NCI-H1436 (cell line): ENCODE data around the gene TRPM2.
A peak's percentile ranks its signal among the peaks of the same experiment; 100 is the strongest.

Experiments
- DNase-seq: peaks from one replicate; lab custom pipeline; 2025; lab: John Stamatoyannopoulos, UW

Gene TRPM2

DNA sequence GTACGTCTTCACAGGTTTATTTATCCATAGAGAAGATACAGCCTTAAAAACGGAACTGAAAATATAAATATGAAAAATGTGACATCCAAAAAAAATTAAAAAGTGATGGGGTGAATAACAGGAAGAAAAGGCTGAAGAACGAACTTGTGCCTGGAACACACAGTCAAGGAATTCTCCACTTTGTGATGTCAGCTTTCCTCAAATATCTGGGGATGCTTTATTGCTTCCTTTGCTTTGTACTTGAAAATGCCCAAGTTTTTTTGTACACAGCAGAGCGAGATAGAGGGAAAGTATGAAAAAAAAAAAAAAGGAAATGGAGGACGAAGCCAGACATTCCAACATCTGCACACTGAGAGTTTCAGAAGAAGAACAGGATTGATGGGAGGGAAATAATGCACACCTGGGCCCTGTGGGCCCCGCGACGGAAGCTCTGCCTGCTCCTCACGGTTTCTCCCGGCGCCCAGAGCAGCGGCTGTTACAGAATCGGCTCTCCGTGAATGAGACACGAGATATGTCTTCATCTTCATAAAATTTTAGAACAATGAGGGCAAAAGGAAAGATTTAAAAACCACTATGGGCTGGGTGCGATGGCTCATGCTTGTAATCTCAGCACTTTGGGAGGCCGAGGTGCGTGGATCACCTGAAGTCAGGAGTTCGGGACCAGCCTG is 91.9 kb downstream of the TRPM2 start:
- DNase-seq: no peak

DNA sequence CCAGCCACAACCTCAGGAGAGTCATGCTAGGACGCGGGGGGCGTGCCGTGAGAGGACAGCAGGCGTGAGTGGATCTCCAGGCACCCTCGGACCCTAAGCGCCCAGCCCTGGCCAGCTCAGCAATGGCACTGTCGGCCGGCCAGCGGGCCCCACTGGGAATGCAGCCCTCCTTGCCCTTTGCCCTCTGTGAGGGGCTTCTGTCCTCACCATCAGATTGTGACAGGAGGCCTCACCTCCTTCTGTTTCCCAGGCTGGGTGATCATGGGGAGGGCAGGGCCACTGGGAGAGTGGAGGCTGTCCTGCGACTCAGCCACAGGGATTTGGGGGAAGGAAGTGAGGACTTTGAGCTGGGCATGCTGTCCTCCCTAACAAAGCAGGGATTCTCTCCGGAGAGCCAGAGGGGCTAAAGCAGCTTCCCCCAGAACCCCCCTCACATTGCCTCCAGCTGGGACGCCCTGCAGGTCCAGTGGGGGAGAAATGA is 95.3 kb downstream of the TRPM2 start:
- DNase-seq: no peak

DNA sequence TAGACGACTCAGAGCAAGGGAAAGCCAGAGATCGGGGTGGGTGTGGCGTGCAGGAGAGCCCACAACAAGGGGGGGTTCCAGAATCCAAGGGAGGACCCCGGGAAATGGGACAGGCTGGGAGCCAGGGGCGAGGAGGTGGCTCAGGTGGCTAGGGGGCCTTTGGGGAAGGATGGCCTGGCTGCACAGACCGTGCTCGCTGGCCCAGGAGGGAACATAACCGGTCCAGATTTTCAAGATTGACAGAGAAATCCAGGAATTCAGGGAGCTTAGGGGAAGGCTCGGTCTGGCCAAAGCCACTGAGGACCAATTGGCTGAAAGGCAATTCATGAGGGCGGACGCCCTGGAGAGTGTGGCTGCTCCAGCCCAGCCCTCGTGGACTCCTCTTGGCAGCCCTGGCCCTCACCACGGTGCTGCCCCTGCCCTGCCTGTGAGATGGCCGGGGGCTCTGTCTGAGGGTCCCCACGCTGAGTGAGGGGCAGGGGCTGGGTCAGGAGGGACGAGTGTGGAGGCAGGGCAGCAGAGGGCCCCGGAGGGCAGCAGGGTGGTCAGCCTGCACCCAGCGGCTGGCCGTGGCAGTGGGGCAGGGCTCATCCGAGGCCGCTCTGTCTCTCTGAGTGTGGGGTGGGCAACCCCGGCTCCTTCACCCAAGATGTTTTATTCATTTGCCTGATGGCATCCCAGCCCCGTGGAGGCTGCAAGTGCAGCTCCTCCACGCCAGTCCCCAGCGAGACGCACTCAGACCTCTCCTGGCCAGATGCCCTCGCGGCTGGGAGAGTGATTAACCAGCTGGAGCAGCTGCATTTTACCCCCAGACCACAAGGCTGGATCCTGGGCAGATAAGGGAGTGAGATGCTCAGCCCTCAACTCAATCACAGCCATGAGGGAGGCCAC is 96.3 kb downstream of the TRPM2 start:
- no peak for DNase-seq

DNA sequence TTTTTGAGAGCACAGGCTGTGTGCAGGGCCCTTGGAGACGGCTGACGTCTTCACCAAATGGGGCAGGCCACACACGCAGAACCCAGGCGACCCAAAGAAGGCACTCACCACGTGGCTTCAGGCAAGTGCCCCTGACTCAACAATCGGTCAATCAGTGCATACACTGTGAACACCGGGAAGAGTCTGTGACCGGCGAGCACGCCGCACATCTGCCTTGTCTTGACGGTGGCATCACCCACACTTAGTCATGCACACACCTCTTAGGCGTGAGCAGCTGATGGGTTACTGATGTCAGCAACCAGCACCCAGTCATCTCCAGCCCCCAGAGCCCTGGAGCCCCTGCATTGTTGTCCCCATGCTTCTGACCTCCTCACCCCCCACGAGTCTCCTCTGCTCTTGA is 97.0 kb downstream of the TRPM2 start:
- no peak for DNase-seq

DNA sequence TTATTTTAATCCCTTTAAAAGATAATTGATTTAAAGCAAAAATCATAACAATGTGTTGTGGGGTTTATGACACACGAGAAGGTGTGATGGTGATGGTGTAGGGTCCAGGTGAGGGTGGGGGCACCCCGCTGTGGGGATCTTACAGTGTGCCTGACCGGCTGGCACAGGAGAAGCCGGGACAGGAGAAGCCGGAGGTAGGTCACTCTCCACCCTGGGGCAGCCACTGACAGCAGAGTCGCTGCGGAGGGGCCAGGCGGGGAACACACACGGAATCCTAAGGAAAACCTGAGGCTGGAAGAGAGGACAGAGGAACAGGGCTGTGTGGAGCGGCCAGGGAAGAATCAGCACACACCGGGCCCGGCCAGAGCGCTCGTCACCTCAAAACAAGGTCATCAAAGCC is 97.6 kb downstream of the TRPM2 start:
- no peak for DNase-seq

DNA sequence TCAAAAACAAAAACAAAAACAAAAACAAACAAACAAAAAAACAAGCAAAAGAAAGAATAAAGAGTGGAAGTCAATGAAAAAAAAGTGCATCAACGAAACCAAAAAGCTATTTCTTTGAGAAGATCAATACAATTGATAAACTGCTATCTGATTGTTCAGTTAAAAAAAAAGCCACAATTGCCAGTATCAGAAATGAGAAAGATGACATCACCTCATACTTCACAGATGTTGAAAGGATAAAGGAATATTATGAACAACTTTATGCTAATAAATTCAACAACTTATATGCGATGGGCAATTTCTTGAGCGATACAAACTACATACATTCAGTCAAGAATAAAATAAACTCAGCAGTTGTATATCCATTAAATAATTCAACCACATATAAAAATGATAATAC is 99.7 kb downstream of the TRPM2 start:
- no peak for DNase-seq

DNA sequence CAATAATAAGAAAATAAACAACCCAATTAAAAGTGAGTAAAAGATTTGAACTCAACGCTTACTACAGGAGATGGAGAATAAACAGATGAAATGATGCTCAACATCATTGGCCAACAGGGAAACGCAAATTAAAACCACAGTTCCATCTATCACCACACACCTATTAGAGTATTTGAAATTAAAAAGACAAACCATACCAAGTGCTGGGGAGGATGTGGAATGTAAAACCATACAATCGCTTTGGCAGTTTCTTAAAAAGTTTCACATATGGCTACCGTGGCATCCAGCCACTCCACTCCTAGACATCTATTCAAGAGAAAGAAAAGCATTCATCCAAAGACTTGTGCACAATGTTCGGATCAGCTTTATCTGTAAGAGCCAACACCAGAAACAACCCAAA is 100.6 kb downstream of the TRPM2 start:
- no peak for DNase-seq

DNA sequence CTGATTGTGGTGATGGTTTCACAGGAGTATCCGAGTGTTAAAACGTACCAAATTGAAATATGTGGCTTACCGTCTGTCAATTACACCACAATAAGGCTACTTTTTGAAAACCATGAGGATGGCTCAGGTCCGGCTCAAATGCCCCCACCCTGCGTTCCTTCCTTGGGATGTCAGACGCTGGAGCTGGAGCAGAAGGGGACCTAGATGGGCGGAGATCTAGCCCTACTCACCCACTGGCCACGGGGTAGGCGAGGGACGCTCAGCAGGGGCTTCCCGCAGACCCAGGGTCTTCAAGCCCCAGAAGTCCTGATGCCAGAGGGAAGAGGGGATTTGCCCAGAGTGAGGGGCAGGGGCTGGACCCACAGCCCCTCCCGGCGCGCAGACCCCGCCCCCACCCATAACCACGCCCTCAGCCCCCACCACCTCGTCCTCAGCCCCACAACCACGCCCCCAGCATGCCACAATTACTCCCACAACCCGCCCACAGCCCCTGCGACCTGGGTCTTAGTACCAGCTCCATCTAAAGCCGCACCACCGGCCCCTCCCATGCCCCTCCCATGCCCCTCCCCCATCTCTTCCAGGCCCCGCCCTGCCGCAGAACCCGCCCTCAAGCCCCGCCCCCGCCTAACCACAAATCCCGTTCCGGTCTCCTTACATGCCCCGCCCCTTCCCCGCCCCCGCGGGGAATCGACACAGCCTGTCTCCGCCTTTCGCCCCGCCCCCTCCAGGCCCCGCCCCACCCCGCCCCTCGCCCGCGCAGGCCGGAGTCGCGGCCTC is 101.5 kb downstream of the TRPM2 start, which contains the start of gene LRRC3:
Gene LRRC3, plus strand, starts transcription at position 764 of the 777 bp plus-strand sequence. CDS start 1,135 bp downstream, outside the sequence.
- DNase-seq: peak; percentile 92

DNA sequence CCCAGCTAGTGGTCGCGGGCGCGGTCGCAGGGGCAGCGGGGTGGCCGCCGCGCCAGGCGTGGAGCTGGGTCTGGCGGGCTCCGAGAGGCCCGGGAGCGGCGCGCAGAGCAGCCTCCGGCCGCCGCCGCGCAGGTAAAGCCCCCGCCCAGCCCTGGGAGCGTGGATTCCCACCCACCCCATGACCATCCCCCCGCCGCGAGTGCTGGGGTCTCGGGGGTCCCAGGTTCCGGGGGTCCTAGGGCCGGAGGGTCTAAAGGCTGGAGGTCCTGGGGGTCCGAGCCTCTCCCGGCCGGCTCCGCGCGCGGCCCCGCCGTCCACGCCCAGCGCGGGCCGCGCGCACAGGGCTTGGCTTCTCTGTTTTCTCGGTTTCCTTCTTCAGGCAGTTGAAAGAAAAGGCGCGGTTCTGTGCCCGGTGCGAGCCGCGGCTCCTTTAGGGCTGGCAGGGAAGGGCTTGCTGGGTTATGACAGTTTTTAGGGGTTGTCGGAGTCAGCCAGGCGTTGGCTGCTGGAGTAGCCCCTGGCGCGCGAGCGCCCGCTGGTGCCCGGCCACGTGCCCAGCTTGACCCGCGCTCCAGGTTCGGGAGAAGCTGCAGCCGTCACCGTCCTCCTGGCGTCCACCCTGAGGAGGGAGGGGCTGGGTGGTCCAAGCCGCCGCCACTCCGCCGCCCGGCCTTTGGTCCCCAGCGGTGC is 102.2 kb downstream of the TRPM2 start:
- DNase-seq: no peak

DNA sequence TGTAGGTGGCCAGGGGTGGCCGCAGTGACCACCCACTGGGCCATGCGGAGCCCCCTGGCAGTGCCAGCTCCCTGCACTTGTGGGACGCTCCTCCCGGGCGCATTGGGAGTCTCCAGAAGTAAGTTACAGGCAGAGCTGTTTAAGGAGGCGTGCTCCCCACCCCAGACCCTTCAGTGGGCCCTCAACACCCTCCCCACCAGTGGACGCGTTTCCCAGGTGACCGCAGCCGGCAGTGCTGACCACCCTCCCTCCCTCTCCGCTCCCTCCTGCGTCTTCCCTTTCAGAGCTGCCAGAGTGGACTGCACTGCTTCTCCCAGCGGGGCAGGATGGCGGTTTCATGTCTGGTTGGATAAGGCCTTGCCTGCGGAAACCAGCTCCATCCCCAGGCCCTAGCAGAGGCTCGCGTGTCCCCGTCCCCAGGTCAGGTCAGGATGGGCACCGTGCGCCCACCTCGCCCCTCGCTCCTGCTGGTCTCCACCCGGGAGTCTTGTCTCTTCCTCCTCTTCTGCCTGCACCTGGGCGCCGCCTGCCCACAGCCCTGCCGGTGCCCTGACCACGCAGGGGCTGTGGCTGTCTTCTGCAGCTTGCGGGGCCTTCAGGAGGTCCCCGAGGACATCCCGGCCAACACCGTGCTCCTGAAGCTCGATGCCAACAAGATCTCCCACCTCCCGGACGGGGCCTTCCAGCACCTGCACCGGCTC is 102.9 kb downstream of the TRPM2 start:
- no peak for DNase-seq

DNA sequence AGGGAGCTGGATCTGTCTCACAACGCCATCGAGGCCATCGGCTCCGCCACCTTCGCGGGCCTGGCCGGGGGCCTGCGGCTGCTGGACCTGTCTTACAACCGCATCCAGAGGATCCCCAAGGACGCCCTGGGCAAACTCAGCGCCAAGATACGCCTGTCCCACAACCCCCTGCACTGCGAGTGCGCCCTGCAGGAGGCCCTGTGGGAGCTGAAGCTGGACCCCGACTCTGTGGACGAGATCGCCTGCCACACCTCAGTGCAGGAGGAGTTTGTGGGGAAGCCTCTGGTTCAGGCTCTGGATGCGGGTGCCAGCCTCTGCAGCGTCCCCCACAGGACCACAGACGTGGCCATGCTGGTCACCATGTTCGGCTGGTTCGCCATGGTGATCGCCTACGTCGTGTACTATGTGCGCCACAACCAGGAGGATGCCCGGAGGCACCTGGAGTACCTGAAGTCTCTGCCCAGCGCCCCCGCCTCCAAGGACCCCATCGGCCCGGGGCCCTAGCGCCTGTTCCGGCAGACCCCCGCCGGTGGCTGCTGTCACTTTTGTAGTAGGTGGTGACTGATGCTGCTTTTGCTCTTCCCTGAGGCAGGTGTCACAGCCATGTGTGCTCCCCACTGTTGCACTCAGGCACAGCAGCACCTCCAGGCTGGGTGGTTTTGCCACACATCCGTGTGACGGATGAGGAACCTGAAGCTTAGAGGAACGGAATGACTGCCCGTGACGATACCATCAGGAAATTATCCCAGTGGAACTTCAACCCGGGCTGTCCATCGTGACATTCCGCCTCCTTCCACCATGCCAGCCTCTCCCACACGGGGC is 103.7 kb downstream of the TRPM2 start:
- no peak for DNase-seq

DNA sequence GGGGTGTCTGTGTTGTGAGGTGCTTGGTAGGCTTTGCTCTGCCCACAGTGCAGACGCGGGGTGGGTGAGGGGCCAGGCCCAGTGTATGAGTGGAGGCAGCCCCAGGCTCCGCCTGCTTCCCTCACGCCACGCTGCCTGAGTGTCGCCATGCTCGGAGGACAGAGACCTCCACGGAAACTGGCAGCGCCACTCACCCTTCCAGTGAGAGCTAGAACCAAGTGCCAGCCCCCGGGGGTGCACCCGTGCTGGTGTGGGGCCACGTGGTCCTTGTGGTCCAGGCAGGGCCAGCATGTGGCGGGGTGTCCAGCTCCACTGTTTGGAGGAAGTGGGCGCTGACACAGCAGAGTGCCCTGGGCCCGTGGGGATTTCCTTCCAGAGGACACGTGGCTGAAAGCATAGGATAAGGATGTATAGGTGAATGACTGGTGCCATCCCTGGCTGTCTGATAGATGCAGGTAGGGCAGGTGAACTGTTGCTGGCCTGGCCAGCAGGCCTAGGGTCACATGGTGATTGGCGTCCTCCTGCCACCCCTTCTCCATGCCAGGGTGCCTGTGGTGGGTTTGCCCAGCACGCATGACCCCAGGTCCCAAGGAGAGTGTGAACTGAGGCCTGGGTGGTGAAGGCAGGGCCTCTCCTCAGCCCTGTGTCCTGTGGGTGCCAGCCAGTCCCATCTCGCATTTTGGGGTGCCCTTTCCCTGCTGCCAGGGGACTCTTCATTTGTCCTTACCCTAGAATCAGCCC is 105.7 kb downstream of the TRPM2 start:
- no peak for DNase-seq

DNA sequence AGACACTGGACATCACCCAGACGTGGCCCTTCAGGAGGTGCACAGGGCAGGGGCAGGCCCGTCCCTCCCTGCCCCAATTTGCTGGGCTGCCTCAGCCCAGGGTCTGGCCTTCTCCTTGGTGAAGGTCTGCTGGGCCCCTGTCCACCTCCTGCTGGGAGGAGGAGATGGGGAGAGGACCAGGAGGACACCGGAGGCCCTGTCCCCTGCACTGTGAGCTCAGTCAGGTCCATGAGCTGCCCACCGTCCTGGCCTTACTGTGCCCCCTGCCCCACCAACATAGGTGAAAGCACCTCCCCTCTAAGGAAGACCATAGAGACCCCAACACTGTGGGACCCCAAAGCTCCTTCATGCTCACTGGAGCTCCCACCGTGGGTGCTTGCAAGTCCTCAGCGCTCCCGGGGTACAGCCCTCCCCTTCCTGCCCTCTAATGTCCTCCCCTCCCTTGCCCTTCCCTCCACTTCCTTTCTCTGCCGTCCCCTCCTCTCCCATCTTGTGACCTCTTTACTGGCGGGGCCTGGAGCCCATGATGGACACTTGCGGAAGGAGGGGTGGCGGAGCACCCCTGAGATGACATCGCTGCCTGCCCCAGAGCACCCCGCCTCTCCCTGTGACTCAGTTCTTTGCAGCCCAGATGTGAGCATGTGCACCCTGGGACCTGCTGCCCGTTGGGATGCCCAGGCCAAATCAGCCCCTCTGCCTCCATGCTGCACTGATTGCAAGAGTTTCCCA is 106.5 kb downstream of the TRPM2 start:
- no peak for DNase-seq

DNA sequence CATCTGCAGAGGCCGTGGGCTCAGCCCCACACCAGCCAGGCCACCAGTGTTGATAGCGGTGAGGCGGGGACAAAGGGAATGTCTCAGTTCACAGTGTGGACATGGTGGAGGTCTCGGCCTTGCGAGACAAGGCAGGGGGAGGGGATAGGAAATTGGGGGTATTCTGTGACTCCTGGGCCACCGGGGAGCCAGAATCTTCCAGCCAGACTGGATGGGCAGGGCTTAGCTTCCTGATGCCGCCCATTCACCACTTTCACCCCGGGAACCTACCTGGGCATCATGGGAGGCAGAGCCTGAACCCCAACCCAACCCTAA is 107.0 kb downstream of the TRPM2 start:
- DNase-seq: no peak

DNA sequence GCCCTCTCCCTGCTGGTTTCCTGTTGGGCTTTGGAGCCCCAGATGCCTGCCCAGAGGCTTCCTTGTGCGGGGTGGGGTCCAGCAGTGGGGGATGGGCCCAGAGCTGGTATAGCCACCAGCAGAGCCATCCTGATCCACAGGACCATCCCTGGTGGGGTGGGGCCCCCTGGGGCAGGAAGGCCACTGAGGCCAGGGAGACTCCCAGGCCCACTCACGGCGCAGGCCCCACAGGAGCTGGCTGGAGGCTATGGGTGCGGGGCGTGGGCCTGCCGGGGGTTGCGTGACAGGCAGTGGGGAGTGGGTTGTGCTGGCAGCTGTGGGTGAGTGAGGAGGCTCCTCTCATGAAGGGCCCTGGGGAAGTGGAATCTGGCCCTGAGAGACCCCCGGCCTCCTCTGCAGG is 107.6 kb downstream of the TRPM2 start:
- DNase-seq: no peak

DNA sequence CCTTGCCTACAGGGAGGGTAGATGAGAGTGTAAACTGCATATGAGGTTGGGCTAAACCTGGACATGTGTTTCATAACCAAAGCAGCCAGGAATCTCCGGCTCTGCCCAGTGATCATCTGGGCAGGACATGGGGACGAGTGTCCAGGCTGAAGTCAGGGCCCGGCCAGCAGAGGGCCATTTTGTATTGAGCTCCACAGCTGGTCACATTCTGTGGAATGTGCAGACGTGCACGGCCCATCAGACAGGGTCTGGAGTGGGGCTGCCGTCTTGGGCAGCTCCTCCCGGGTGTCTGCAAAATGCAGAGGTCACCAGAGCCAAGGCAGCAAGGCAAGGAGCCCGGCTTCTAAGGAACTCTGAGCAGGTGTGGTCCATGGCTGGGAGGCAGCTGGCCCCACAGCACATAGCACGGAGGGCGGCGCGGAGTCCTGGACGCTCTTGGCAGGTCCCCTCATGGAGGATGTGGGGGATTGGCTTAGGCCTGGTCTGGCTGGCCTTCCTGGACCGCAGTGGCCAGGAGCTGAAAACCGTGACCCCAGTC is 108.1 kb downstream of the TRPM2 start:
- no peak for DNase-seq

DNA sequence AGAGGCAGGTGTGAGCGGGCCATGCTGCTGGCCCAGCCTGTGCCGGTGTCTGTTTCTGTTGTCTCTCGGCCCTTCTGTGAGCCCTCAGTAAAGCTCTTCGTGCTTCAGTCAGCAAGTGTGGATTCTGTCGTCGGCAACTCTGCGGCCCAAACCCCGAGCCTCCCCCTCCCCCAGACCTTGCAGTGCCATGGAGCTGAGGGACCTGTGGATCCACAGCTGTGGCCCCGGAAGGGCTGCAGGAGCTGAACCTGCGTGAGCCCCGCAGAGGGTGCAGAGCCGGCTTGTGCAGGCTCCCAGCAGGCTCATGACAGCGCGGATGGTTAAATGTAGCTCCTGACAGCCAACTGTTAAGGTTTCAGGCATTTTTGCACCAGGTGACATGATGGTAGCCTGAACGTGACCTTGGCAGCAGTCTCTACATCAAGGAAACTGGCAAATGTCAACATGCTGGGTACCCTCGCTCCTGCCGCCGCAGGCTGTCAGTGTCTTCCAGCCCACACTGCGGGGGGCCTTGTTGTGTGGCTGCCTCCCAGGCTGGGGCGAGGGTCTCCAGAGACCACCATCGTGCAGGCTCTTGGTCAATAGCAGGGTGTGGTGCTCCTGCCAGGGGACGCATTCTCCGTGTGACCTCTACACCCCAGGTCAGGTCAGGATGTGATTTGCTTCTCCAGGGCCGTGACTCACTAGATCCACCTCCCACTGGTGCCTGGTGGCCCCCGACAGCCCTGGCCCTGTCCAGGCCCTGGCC is 108.8 kb downstream of the TRPM2 start:
- DNase-seq: no peak

DNA sequence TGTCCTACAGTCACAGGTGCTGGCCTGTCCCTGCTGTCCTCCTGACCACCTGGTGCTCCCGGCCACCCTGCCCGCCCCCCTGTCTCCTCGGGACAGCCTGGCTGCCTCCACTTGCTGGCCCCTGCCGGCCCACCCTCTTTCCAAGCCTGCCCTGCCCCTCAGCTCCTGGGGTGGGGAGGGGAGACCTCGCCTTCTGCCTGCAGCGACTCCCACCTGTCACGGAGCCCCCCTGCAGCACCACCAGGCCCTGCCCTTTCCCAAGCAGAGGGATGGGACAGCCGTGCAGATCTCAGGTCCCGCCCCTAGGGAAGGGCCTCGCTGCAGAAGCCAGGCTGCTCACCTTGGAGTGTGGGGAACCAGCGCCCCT is 109.4 kb downstream of the TRPM2 start:
- no peak for DNase-seq
